Urinary bladder (tissue), 4 donors: ENCODE results near the gene LMX1B. TPM values are rescaled to one million over a fixed set of nuclear protein-coding genes. Genes with fewer than 3 reads are reported as not detected.
"Not testable (repeated sequence)": the region's sequence is repeated elsewhere in the genome, so short reads cannot be mapped to it uniquely, and the experiment has no call there.

ENCODE experiments used
- DNase-seq: peaks from one replicate; pipeline ENCODE4 v3.0.0-alpha.2; 2015; ENCODE audit errors: extremely low spot score
- H3K27ac ChIP-seq: one replicate; pipeline ENCODE4 v1.5.1; 2013; ENCODE audit warnings: low read depth, mild to moderate bottlenecking, moderate library complexity
- H3K36me3 ChIP-seq: one replicate; pipeline ENCODE4 v1.6.1; 2013; ENCODE audit warnings: mild to moderate bottlenecking, moderate library complexity; ENCODE audit not compliant: insufficient read depth
- H3K4me1 ChIP-seq: one replicate; pipeline ENCODE4 v1.6.1; 2013; ENCODE audit warnings: mild to moderate bottlenecking, moderate library complexity; ENCODE audit not compliant: insufficient read depth
- H3K4me3 ChIP-seq: one replicate; pipeline ENCODE4 v1.5.1; 2013; ENCODE audit warnings: low read depth, low read length
- WGBS: extraction: QIAGEN DNeasy Blood & Tissue Kit; methylation state at CpG from one replicate; pipeline ENCODE4 v1.1.7; 2013; 5-methylcytosine and 5-hydroxymethylcytosine counted together
- polyA plus RNA-seq: library from polyadenylated mRNA; stranded (reverse); fragments of 200-250 nt; gene quantifications from one replicate; pipeline ENCODE4 v1.2.3, GENCODE V29; 2013
- total RNA-seq: library from RNA; depleted of rRNA; stranded (reverse); fragments of >200 nt; gene quantifications from one replicate; pipeline ENCODE4 v1.2.3, GENCODE V29; 2014
- donor health status: healthy with polysubstance abuse.
- donor health status: healthy.

The LMX1B gene
- total and polyA plus RNA-seq, 2 donors = 0.04 TPM; not detected in 1

DNA sequence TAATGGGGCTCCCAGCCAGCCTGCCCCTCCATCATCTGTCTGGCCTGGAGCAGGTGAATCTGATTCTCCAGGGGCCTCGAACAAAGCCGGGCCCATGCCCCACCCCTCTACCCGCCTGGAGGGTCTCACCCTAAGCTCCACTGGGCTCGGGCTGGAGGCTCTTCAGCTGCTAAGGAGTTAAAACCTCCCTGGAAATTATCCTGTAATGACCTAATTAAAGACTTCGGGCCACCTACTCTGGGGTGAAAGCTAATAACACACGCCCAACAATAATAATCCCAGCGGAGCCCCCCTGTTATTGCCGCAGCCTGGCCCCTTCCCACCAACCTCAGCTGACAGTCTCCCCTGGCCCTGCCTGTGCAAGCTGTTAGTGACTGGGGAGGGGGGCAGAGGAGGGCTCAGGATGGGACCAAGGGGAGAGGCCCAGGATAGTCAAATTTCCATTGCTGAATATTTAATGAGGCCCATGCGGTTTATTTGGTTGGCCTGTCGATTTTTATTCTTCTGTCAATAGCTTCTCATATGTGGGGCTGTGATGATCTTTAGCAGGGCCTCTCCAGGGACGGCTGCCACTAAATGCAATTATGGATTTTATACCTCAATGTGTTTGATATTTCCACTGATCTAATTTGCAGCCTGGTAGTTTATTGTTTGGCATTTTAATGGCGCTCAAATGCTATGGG lies 25.7 kb downstream of the LMX1B start:
- H3K4me3 ChIP-seq = no peak overlapping the region
- no peaks in the 10 kb centered on the region for H3K36me3 ChIP-seq
- no peak overlapping the region for H3K27ac ChIP-seq
- no peak for DNase-seq
- no peaks in the 10 kb centered on the region for H3K4me1 ChIP-seq
- 54% methylated on average over 12 of the region's 12 CpGs for WGBS

DNA sequence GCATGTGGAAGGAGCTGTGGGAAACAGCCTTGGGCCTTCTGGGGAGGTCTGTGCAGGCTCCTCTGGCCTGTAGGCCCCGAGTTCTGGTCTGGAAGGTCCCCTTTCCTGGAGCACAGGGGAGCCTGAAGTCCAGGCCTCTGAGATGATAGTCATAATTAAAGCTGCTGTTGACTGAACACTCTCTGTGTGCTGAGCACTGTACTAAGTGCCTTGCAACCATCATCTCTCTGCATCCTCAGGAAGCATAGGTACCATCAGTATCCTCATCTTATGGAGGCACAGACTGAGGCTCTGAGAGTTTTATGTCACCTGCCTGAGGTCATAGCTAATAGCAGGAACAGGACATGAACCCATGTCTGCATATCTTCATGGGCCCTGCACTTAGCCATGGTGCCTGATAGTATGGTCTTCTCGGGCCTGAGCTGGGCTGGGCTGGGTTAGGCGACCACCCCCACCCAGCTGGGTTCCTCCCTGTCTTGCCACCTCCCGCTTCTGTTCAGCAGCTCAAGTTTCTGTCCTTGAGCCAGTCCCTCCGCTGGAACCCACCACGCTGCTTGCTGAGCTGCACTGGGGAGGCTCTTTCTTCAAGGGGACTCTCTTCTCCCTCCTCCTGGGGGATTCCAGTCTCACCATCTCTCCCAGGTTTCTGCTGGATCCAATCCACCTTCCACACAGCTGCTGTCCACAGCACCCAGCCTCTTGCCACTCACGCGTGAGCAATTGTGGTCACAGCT lies 27.6 kb downstream of the LMX1B start:
- no peak overlapping the region for H3K4me3 ChIP-seq
- H3K27ac ChIP-seq = no peak overlapping the region
- no peaks in the 10 kb centered on the region for H3K4me1 ChIP-seq
- H3K36me3 ChIP-seq = no peaks in the 10 kb centered on the region
- 70% methylated on average over 8 of the region's 8 CpGs for WGBS
- no peak for DNase-seq

DNA sequence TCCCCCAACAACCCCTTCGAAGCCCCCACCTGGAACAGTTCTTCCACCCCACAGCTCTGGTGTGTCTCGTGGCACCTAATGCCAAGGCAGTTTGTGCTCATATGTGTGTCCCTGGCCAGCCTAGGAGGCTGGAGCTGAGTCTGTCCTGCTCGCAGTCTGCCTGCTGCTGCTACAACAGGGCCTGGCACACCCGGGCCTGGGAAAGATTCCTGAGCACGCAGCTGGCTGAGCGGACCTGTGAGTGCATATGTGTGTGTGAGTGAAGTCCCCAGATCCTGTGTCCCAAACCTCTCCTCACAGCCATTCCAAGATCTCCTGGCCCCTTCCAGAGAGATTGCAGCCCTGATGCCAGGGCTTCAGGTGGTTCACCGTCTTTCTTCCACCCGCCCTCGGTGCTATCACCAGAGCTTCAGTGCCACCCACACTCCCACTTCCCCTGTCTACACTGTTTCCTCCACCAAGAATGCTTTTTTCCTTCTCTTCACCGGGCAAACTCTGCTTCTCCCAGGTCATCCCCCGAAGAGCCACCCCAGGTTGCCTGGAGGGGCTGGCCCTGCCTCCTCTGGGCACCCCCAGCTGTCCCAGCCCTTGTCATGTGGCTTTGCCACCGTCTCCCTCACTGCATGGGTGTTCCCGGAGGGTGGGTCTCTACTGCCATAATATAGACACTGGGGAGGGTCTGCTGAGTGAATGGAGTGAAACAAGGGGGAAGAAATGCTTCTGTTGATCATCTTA lies 28.4 kb downstream of the LMX1B start:
- Histone ChIP-seq H3K27ac (no peak overlapping the region), H3K4me3 (no peak overlapping the region), H3K4me1 (no peaks in the 10 kb centered on the region), H3K36me3 (no peaks in the 10 kb centered on the region)
- DNase-seq = no peak
- WGBS = 63% methylated on average over 13 of the region's 13 CpGs

DNA sequence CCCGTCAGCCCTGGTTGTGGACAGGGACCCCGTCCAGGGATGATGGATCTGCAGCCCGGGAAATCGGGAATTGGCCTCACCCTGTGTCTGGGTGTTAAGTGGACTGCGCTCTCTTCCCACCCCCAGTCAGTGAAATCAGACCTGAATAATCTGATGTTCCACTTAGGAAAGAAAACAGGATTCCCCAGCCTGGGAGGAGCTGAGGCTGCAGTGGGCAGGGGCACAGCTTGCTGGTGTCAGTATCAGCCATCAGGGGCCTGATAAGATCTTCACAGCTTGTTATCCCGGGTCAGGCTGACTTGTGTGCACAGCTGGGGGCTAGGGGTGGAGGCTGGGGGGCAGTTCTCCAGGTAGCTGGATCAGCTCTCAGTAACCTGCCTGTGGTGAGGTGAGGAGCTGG lies 29.1 kb downstream of the LMX1B start:
- Histone ChIP-seq H3K36me3 (no peaks in the 10 kb centered on the region), H3K27ac (no peak overlapping the region), H3K4me1 (no peaks in the 10 kb centered on the region), H3K4me3 (no peak overlapping the region)
- DNase-seq = no peak
- 36% methylated on average over 6 of the region's 6 CpGs for WGBS

DNA sequence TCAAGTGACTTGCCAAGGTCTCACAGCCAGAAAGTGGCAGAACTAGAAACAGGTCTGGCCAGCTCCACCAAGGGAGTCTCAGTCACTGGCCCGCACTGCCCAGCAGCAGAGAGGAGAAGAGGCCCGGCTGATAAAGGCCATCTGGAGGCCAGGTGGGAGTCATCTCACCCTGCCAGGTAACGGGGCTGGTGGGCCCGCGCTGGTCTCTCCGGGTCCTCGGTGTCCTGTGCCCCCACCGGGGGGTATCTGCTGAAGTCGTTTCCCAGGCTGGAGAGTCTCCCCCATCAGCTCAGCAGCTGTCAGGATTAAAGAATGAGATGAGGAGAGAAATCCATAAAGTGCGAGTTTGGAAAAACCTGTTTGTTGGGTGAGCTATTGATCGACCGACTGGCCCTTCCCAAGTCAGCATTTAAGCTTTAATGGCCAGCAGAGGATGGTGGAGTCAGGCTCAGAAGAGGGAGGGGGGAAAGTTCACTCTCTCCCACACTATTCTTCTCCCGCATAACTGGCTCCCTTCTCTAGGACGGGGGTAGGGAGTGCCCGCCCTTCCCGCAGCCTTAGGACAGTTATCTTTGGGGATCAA lies 30.3 kb downstream of the LMX1B start:
- H3K36me3 ChIP-seq = no peaks in the 10 kb centered on the region
- DNase-seq = no peak
- WGBS = 25% methylated on average over 16 of the region's 16 CpGs
- no peak overlapping the region for H3K4me3 ChIP-seq
- H3K27ac ChIP-seq = no peak overlapping the region
- no peaks in the 10 kb centered on the region for H3K4me1 ChIP-seq

DNA sequence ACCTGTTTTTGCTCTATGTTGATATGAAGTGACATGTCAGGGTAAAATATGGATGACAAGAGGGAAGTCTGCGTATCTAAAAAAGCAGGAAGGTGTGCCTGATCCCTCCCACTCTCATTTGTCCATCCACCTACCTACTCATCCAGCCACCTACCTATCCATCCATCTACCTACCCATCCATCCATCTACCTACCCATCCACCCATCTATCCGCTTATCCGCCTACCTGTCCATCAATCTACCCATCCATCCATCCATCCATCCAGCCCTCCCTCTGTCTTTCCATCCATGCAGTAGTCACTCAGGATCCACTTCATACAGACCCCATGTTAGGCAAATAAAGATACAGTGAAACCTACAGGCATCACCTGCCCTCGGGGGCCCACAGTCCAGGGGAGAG lies 32.4 kb downstream of the LMX1B start:
- Histone ChIP-seq H3K27ac (no peak overlapping the region), H3K36me3 (no peaks in the 10 kb centered on the region), H3K4me1 (no peaks in the 10 kb centered on the region), H3K4me3 (no peak overlapping the region)
- WGBS = 88% methylated on average over 4 of the region's 4 CpGs
- no peak for DNase-seq

DNA sequence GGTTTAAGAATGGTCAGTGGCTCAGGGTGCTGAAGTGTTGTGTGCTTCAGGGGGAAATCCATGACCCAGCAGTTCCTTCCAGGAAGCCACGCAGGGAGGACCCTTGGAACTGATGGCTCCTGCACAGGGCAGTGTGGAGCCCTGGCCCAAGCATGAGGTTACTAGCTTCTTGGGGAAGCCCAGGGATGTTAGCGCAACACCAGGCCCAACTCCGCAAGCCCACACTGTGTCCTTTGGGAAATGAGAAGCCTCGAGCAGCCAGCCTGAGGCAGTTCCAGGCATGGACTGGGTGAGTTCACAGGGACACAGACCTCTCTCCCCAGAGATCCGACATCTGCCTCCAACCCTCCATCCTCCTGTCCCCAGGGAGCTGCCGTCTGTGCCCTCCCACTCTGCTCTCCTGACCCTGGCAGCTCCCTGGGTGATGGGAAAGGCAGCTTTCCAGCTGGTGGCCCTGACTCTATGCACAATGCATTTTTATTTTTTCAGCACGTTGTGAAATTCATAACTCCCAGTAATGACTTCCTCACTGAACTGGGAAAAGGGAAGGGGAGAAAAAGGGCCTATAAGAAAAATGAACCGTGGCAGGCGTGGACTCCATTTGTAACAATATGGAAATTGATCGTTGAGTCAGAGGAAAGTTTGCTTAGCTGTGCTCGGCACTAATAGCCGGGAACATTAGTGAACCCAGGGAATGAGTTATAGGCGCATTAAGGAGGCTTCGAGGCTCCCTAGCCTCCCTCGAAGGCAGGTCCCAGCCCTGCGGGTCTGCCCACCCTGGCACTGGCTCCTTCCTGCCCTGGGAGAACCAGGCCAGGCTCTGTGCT lies 34.1 kb downstream of the LMX1B start:
- Histone ChIP-seq H3K36me3 (no peaks in the 10 kb centered on the region), H3K4me3 (no peak overlapping the region), H3K27ac (no peak overlapping the region), H3K4me1 (no peaks in the 10 kb centered on the region)
- WGBS = 76% methylated on average over 16 of the region's 16 CpGs
- no peak for DNase-seq

DNA sequence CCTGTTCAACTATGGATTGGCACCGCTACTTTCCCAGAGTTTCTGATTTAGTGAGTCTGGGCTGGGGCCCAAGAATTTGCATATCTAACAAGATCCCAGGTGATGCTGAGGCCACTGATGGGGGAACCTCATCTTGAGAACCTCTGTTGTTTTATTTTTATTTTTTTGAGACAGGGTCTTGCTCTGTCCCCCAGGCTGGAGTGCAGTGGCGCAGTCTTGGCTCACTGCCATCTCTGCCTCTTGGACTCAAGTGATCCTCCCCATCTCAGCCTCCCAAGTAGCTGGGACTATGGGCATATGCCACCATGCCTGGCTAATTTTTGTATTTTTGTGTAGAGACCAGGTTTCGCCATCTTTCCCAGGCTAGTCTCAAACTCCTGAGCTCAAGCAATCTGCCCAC lies 35.7 kb downstream of the LMX1B start:
- H3K36me3 ChIP-seq = no peaks in the 10 kb centered on the region
- H3K4me3 ChIP-seq = no peak overlapping the region
- H3K27ac ChIP-seq = no peak overlapping the region
- WGBS = 85% methylated on average over 3 of the region's 3 CpGs
- no peak for DNase-seq
- H3K4me1 ChIP-seq = no peaks in the 10 kb centered on the region

DNA sequence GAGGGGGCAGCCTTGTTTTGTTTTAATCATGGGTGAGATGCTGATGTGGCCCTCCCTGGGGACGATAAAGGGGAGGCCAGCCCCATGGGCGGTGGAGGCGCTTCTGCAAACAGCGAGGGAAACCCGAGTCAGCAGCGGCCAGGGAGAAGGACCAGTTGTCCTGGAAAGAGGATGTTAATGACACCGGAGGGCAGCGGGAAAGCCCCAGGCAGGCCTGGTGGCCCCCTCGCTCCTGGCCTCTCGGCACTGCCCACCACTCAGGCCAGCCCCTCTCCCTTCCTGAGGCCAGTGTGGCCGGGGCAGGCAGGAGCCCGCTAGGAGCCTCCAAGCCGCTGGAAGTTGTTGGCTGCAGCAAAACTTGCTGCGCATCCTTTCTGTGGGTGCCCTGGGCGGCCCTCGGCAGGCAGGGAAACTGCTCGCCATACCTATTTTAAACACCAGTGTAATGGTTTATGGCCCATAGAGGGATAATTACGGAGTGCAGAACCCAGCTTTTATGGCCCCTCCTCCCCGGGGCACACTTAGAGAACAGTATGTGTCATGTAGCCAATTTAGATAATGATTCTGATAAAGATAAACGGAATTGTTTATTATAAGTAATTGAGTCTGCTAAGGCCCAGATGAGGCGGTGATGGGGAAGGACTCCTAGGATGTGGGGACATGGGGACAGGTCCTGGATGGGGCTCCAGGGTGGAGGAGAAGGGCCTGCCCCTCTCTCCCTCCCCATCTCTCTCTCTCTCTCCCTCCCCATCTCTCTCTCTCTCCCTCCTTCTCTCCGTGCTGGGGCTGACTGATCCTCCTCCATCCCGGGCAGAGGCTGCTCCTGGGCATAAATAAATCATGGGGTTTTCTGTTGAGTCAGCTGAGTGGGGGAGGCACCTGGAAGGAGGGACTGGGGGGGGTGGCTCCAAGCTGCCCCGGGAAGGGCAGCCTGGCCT lies 36.9 kb downstream of the LMX1B start:
- H3K27ac ChIP-seq = no peak overlapping the region
- no peaks in the 10 kb centered on the region for H3K4me1 ChIP-seq
- 33% methylated on average over 24 of the region's 24 CpGs for WGBS
- no peak for DNase-seq
- H3K4me3 ChIP-seq = no peak overlapping the region
- no peaks in the 10 kb centered on the region for H3K36me3 ChIP-seq

DNA sequence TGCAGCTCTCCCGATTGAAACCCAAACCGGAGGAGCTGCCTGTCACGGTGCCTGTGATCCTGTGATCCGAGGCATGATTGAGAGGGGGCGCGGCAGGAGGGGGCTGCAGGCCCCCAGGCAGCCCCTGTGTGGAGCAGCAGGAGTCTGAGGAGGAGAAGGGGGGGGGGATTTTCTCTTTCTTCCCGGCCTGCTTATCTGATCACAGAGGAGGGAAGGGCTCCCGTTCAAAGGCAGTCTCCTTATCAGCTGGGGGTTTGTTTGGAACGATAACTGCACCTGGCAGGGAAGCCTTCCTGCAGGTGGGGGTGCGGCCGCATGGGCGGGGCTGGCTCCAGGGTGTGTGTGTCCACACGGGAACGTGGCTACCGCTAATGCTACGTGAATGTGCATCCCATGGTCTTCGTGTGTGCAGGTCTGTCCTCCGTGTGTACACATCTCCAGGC lies 38.4 kb downstream of the LMX1B start:
- WGBS = 23% methylated on average over 18 of the region's 18 CpGs
- no peak for DNase-seq

DNA sequence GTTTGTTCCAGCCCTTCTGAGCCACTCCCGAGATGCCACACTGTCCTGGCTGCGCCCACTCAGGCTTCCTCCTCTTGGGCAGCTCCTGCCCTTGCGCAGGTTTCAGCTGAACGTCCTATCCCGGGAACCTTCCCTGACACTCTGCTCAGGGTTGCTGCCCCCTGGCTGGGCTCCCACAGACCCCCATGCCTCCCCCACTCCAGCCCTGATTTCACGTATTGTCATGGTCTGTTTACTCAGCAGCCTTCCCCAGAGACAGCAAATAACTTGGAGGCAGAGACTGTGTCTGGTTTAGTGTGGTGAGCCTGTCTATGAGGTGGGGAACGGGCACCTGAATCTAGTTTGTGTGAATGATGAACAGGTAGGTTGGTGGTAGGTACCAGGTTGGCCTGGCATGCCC lies 40.4 kb downstream of the LMX1B start:
- no peaks in the 10 kb centered on the region for H3K36me3 ChIP-seq
- no peaks in the 10 kb centered on the region for H3K4me1 ChIP-seq
- H3K27ac ChIP-seq = no peak overlapping the region
- no peak overlapping the region for H3K4me3 ChIP-seq
- no peak for DNase-seq
- WGBS = 82% methylated on average over 7 of the region's 7 CpGs

More for the DNA sequence above, 38.4 kb downstream of the LMX1B start:
- Histone ChIP-seq H3K36me3 (no peaks in the 10 kb centered on the region), H3K4me1 (no peaks in the 10 kb centered on the region), H3K4me3 (no peak overlapping the region), H3K27ac (no peak overlapping the region)

DNA sequence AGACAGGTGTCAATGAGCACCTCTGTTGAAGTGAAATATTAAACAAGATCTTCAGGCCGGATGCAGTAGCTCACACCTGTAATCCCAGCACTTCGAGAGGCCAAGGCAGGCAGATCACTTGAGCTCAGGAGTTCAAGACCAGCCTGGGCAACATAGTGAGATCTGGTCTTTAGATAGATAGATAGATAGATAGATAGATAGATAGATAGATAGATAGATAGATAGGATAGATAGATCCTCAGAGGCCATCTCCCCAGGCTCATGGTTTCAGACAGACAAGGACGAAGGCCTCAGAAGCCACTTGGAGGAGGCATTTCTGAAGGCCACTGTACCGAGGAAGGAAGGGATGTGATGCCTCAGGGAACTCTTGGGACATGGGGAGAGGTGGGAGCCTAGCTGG lies 42.5 kb downstream of the LMX1B start:
- H3K4me1 ChIP-seq, DNase-seq, H3K4me3 ChIP-seq, H3K27ac ChIP-seq, H3K36me3 ChIP-seq: not testable (repeated sequence)
- whole genome bisulfite sequencing = 80% methylated on average over 4 of the region's 4 CpGs
